GM12891 (cell line): ENCODE results near the gene PLPPR1.

ENCODE experiments used
- DNase-seq: peaks from one replicate; pipeline ENCODE4 v3.0.0; 2011; ENCODE audit warnings: low spot score; ENCODE audit not compliant: insufficient read length
- FAIRE-seq: peaks from 2 replicates; lab custom pipeline; 2011; peaks lifted over from hg19 to GRCh38; lab: Jason Lieb, UNC
- PAX5 ChIP-seq: IDR thresholded peaks from 2 replicates; pipeline ENCODE4 v1.6.1; 2011; ENCODE audit warnings: low read length, moderate library complexity, mild to moderate bottlenecking; ENCODE audit not compliant: insufficient read depth, severe bottlenecking
- POLR2A ChIP-seq: IDR thresholded peaks from 2 replicates; pipeline ENCODE4 v1.6.1; 2011; ENCODE audit warnings: low read depth, low read length, control low read depth
- POLR2AphosphoS5 ChIP-seq: IDR thresholded peaks from 2 replicates; pipeline ENCODE4 v1.6.1; 2011; ENCODE audit warnings: low read depth, low read length, control low read depth
- POU2F2 ChIP-seq: IDR thresholded peaks from 2 replicates; pipeline ENCODE4 v1.6.1; 2011; ENCODE audit warnings: low read depth, mild to moderate bottlenecking, control low read depth, low read length, moderate library complexity
- SPI1 ChIP-seq: IDR thresholded peaks from 2 replicates; pipeline ENCODE4 v1.6.1; 2011; ENCODE audit warnings: low read depth, low read length, control low read depth
- TAF1 ChIP-seq: IDR thresholded peaks from 2 replicates; pipeline ENCODE4 v1.6.1; 2011; ENCODE audit warnings: low read depth, low read length, control low read depth

The PLPPR1 gene

DNA sequence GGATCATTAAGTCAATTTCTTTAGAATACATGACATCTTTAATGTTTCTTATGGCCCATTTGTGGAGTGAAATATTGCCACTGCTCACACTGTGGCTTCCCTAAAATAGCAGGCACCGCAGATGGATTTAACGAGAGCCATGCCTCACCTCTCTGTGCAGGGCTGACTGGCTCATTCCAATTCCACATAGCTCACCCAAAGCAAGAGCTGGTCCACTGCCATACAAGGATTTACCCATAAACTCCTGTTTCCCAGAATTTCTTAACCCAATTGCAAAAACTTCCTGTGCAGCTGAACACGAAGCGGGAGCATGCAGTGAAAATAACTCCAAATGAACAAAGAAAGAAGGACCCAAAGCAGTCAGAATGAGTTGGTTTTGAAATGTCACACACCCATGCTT lies 196.7 kb downstream of the PLPPR1 start:
- TF ChIP-seq PAX5, result no peak
- no peak for TF ChIP-seq POLR2AphosphoS5
- TF ChIP-seq POU2F2, result no peak
- TF ChIP-seq SPI1, result no peak
- TF ChIP-seq POLR2A, result no peak
- no peak for TF ChIP-seq TAF1
- FAIRE-seq, result no peak
- DNase-seq, result no peak

DNA sequence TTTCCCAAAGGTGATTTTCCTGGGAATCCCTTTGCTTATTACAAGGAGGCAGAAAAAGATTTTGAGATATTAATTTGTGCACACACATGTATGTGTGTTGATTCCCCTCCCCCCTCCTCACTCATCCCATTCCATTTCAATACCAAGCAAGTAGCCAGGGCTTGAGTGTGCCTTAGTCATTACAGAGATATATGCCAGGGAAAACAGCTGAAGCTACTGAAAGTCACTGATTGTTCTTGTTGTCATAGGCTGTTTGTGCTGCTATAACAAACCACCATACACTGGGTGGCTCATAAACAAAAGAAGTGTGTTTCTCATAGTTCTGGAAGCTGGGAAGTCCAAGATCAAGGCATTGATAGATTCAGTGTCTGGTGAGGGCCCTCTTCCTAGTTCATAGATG lies 197.6 kb downstream of the PLPPR1 start:
- DNase-seq, result no peak
- FAIRE-seq, result no peak
- TF ChIP-seq POU2F2, result no peak
- no peak for TF ChIP-seq POLR2A
- TF ChIP-seq PAX5, result no peak
- no peak for TF ChIP-seq SPI1
- no peak for TF ChIP-seq TAF1
- TF ChIP-seq POLR2AphosphoS5, result no peak

DNA sequence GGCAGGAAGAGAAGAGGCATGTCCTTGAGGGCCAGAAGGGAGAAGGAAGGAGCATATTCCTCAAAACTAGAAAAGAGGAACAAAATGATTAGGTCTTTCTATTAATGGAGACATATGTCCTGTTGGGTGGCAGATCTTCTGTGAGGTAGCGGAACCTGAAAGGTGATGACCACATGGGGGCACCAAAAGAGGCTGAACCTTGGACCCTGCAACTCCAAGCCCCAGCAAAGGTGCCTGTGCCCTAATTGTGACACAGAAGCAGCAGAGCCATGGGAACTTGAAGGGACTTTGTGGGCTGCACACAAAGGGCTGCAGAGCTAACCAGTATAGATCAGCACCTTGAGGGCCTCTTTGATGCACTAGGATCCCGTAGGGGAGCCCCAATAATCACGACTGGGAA lies 198.3 kb downstream of the PLPPR1 start:
- DNase-seq, result no peak

DNA sequence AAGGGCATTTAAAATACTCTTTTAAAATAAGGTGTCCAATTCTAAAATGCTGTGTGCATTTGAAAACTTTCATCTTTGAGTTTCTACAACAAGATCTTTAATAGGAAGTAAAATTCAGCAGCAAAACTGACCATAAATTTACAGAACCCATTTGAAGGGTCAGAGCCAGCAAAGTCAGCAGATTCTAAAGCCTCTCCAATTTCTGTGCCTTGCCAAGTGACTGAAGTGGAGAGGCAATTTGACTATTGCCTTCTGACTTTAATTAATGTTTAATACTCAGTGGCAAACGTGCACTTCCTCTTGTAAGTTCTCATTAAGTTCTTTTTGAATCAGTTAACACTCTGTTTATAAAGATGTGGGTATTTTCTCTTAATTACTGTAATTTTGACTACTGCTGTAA lies 201.1 kb downstream of the PLPPR1 start:
- no peak for FAIRE-seq
- no peak for DNase-seq
- no peak for TF ChIP-seq PAX5
- TF ChIP-seq POLR2AphosphoS5, result no peak
- TF ChIP-seq SPI1, result no peak
- TF ChIP-seq POU2F2, result no peak
- TF ChIP-seq POLR2A, result no peak
- TF ChIP-seq TAF1, result no peak

More for the DNA sequence above, 198.3 kb downstream of the PLPPR1 start:
- no peak for TF ChIP-seq POU2F2
- TF ChIP-seq POLR2AphosphoS5, result no peak
- no peak for FAIRE-seq

DNA sequence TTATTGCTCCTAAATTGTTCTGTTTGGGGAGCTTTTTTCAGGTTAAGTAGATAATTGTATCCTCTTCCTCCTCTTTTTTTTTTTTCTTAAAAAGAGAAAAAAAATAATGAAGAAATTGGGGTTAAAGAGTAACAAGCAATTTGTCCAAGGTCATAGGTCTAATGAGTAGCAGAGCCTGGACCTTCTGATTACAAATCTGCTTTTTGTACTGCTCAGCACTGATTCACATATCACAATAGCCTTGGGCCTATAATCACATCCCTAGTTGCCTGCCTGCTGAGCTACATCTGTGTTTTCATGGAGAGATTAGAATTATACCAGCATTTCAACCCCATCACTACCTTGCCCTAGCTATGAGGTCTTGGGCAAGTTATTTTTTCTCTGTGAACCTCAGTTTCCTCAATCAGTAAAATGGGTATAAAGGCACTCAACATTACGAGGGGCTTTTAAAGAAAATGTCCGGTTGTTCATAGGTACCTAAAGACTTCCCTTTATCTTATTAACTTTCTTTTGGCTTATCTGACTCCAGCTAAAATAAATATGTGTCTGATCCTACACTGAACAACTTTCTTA lies 204.0 kb downstream of the PLPPR1 start:
- DNase-seq (no peak), FAIRE-seq (no peak)
- TF ChIP-seq POLR2A (no peak), POU2F2 (no peak), TAF1 (no peak), SPI1 (no peak), POLR2AphosphoS5 (no peak), PAX5 (no peak)

DNA sequence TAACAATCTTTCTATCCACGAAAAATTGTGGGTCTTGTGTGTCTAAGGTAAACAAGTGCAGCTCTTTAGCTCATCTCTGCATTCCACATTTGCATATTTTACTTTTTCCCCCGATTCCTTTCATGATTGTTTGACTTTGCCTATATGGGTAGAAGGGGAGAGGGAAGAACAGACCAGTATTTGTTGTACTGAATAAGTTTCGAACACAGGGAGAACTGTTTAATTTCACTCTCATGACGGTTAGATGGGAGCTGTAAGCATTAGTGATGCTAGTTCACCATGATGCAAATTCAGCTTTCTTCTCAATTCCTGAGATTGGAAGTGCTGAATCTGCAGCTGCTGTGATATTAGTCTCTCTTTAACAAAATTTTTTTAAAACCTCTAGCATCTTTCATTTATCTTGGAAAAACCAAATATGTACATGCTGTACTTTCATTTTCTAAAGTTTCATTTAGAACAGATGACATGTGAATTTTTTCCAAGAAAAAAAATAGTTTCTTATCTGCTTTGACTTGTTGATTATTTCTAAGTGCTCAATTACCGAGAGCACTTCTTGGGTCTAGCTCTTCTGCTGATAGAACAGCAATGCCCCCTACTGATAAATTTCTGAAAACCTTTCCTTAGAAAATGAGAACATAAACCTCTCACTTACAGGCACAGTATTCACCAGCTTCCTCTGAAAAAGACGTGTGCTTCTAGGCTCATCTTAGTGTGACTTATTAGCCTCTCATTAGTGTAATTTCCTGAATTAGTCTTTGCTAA lies 206.8 kb downstream of the PLPPR1 start:
- DNase-seq (no peak), FAIRE-seq (no peak)
- TF ChIP-seq POU2F2 (no peak), PAX5 (no peak), TAF1 (no peak), POLR2AphosphoS5 (no peak), SPI1 (no peak), POLR2A (no peak)

DNA sequence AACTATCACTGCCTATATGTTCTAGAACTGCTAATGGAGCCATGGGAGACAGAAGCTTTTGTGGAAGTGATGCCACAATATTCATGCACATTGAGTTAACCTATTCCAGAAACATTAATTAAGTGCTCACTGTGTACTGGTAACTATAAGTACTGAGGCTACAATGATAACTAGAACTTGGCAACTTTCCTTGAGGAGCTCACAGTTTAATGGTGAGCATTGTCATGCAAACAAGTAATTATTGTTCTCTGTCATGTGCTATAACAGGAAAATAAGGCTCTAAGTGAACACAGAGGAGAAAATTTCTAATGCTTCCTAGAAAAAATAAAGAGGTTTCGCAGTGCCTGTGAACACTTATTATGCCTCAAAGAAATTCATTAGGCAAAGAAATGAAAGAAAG lies 214.1 kb downstream of the PLPPR1 start:
- no peak for FAIRE-seq
- TF ChIP-seq POU2F2 (no peak), PAX5 (no peak), TAF1 (no peak), POLR2A (no peak), SPI1 (no peak), POLR2AphosphoS5 (no peak)
- DNase-seq, result no peak

DNA sequence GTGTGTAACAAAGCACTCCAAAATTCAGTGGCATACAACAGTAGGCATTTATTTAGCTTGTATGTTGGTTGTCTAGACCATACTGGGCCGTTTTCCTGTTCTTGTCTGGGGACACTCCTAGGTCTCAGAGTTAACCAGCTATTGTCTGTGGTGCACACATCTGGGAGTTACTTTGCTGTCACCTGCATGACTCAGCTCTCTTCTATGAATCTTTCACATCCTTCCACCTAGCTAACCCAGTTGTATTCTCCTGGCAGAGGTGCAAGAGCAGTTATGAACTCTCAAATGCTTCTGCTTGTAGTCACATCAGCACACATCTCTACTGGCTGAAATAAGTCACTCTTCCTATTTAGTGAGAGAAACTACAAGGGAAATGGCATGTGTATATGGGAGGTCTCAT lies 218.2 kb downstream of the PLPPR1 start:
- DNase-seq, result no peak
- FAIRE-seq, result no peak
- TF ChIP-seq PAX5, result no peak
- no peak for TF ChIP-seq POLR2A
- TF ChIP-seq TAF1, result no peak
- TF ChIP-seq SPI1, result no peak
- no peak for TF ChIP-seq POU2F2

DNA sequence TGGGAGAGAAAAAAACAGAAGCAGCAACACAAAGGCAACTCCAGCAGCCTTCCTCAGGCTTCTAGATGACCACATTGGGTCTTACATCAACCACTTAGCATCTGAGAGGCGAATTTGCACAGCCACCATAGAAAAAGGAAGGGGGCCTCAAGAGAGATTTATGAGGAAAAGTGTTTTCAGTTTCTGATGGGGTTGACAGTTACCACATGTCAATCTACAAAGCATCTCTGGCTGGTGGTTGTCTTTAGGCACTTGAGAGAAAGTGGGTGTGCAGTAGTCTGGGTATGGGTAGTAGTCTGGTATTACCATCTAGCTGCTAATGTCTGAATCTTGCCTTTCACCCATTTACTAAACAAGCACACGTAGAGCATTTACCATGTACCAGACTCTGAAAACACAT lies 218.8 kb downstream of the PLPPR1 start:
- FAIRE-seq (no peak), DNase-seq (no peak)
- TF ChIP-seq POLR2AphosphoS5, result no peak
- no peak for TF ChIP-seq POLR2A
- TF ChIP-seq SPI1, result no peak
- no peak for TF ChIP-seq POU2F2
- no peak for TF ChIP-seq TAF1
- no peak for TF ChIP-seq PAX5

DNA sequence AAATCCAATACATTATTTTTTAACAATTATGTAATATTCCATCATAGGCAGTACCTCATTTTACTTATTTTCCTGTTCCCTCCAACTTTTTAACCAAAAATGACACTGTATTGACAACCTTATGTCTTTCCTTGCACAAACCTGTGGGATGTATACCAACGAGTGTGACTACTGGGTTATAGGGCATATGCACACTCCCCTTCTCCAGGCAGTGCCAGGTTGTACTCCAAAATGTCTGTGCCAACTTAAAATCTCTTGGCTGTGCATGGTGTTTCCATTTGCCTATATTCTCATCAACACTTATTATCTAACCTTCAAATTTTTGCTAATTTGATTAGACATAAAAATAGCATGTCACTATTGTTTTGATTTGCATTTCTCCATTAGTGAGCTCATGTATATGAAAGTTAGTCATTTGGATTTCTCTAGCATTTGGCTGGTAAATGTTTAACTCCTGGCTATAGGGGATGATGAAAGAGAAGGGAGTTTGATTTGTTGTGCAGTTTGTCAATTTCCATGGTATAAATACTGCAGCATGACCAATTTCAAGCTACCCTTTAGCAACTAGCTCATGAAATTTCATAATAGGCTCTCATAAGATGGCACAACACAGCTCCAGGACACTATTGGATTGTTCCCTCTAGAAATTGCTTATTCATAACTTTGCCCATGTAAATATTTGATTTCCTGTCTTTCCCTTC lies 226.4 kb downstream of the PLPPR1 start:
- FAIRE-seq (no peak), DNase-seq (no peak)
- TF ChIP-seq POLR2AphosphoS5, result no peak
- no peak for TF ChIP-seq PAX5
- TF ChIP-seq POU2F2, result no peak
- no peak for TF ChIP-seq POLR2A
- no peak for TF ChIP-seq SPI1
- no peak for TF ChIP-seq TAF1
